22Rv1 (cell line): ENCODE data around the gene ARHGAP6.

Experiments used
- CTCF ChIP-seq: fragments of 450-650 bp; IDR thresholded peaks from 2 replicates; pipeline ENCODE4 v1.5.1; 2017; ENCODE audit warnings: mild to moderate bottlenecking
- ZFX ChIP-seq: fragments of 450-650 bp; IDR thresholded peaks from 2 replicates; pipeline ENCODE4 v1.6.1; 2017; ENCODE audit warnings: antibody characterized with exemption, borderline replicate concordance

- TF ChIP-seq CTCF (no peak), ZFX (no peak)
Observed at GRCh38 chrX:11138498-11139390, 527.0 kb downstream of the ARHGAP6 start.
